HepG2 (cell line): Measurements from ENCODE around the gene NAT9. TPM values are rescaled to one million over a fixed set of nuclear protein-coding genes. Genes with fewer than 3 reads are reported as not detected.

Source experiments
- ATF1 ChIP-seq: IDR thresholded peaks from 2 replicates; pipeline ENCODE4 v1.6.1; 2016; ENCODE audit warnings: mild to moderate bottlenecking, control low read depth
- ATM ChIP-seq: fragments of 450-650 bp; IDR thresholded peaks from 2 replicates; pipeline ENCODE4 v1.7.1; 2017; ENCODE audit warnings: mild to moderate bottlenecking, borderline replicate concordance
- CBFB ChIP-seq: sonication (generic); formaldehyde crosslinking; IDR thresholded peaks from 2 replicates; pipeline ENCODE4 v1.4.0; 2020; ENCODE audit warnings: missing genetic modification reagents
- GPN1 ChIP-seq: sonication (generic); formaldehyde crosslinking; IDR thresholded peaks from 2 replicates; pipeline ENCODE4 v1.5.1; 2020; ENCODE audit warnings: missing genetic modification reagents, borderline replicate concordance
- HDAC6 ChIP-seq: fragments of 200-600 bp; sonication (generic); IDR thresholded peaks from 2 replicates; pipeline ENCODE4 v1.7.0; 2017; ENCODE audit warnings: mild to moderate bottlenecking, antibody characterized with exemption, low read length, low read depth
- HMG20B ChIP-seq: conservative IDR thresholded peaks from 2 replicates; pipeline ENCODE4 v1.6.1; 2016; ENCODE audit warnings: missing genetic modification reagents, missing compliant biosample characterization
- KDM6A ChIP-seq: IDR thresholded peaks from 2 replicates; pipeline ENCODE4 v1.6.1; 2016; ENCODE audit warnings: low read depth
- MAZ ChIP-seq, 2 experiments: sonication (generic) in 1 of 2; formaldehyde crosslinking in 1 of 2; IDR thresholded peaks; 2 replicates each; pipeline versions ENCODE4 v1.5.0 to v1.6.1; 2012 to 2020; ENCODE audit warnings: low read depth in 2 of 2, mild to moderate bottlenecking in 2 of 2, borderline replicate concordance in 1 of 2, improper control_type of control experiment in 1 of 2, low read length in 1 of 2, missing genetic modification reagents in 1 of 2, moderate library complexity in 1 of 2
- MIER3 ChIP-seq: IDR thresholded peaks from 2 replicates; pipeline ENCODE4 v1.6.1; 2016; ENCODE audit warnings: missing compliant biosample characterization, borderline replicate concordance
- RAD21 ChIP-seq: fragments of 450-650 bp; formaldehyde crosslinking; IDR thresholded peaks from 2 replicates; pipeline ENCODE4 v1.5.0; 2020; ENCODE audit warnings: mild to moderate bottlenecking
- RARA ChIP-seq: IDR thresholded peaks from 2 replicates; pipeline ENCODE4 v1.6.1; 2016; ENCODE audit warnings: missing genetic modification reagents, missing compliant biosample characterization
- RBM22 ChIP-seq: fragments of 200-400 bp; formaldehyde crosslinking; optimal IDR thresholded peaks from 2 replicates; pipeline ENCODE3; 2017; ENCODE audit warnings: mild to moderate bottlenecking, low read length, moderate library complexity
- RCOR2 ChIP-seq: IDR thresholded peaks from 2 replicates; pipeline ENCODE4 v1.6.1; 2016; ENCODE audit warnings: missing biosample characterization, missing genetic modification reagents
- YEATS2 ChIP-seq: sonication (generic); formaldehyde crosslinking; IDR thresholded peaks from 2 replicates; pipeline ENCODE4 v1.4.0; 2020; ENCODE audit warnings: missing genetic modification reagents, borderline replicate concordance
- ZBTB38 ChIP-seq: sonication (generic); formaldehyde crosslinking; IDR thresholded peaks from 2 replicates; pipeline ENCODE4 v1.5.1; 2020; ENCODE audit warnings: mild to moderate bottlenecking, missing genetic modification reagents
- ZNF20 ChIP-seq: sonication (generic); formaldehyde crosslinking; IDR thresholded peaks from 2 replicates; pipeline ENCODE4 v1.4.0; 2020; ENCODE audit warnings: mild to moderate bottlenecking, moderate library complexity, missing genetic modification reagents
- ZNF207 ChIP-seq: fragments of 450-650 bp; IDR thresholded peaks from 2 replicates; pipeline ENCODE4 v1.6.1; 2016; ENCODE audit warnings: antibody characterized with exemption, borderline replicate concordance
- ZNF441 ChIP-seq: sonication (generic); formaldehyde crosslinking; IDR thresholded peaks from 2 replicates; pipeline ENCODE4 v1.7.0; 2021; ENCODE audit warnings: missing genetic modification reagents, borderline replicate concordance
- ZNF460 ChIP-seq: sonication (generic); formaldehyde crosslinking; IDR thresholded peaks from 2 replicates; pipeline ENCODE4 v1.5.1; 2020; ENCODE audit warnings: missing genetic modification reagents, mild to moderate bottlenecking, borderline replicate concordance
- ZNF563 ChIP-seq: sonication (generic); formaldehyde crosslinking; IDR thresholded peaks from 2 replicates; pipeline ENCODE4 v1.8.0; 2022; ENCODE audit warnings: mild to moderate bottlenecking, moderate library complexity, missing genetic modification reagents
- ZNF597 ChIP-seq: sonication (generic); formaldehyde crosslinking; IDR thresholded peaks from 2 replicates; pipeline ENCODE4 v1.5.0; 2020; ENCODE audit warnings: missing genetic modification reagents
- ZNF761 ChIP-seq: sonication (generic); formaldehyde crosslinking; conservative IDR thresholded peaks from 2 replicates; pipeline ENCODE4 v1.4.0; 2020; ENCODE audit warnings: mild to moderate bottlenecking, missing genetic modification reagents
- polyA plus RNA-seq, 8 experiments: library from polyadenylated mRNA; depleted of rRNA in 3 of 8; stranded (reverse) in 7 of 8; unstranded in 1 of 8; fragments of >200 nt; fragmentation: Illumina TruSeq in 4 of 8; extraction: Trizol in 4 of 8; gene quantifications; 2 replicates each; pipeline versions ENCODE4 v1.2.1 to v1.2.3, GENCODE V29; 2011 to 2016; ENCODE audit warnings: low read depth in 4 of 8, missing spikeins in 1 of 8, mixed read lengths in 1 of 8; ENCODE audit not compliant: insufficient read depth in 1 of 8
- total RNA-seq, 5 experiments: library from RNA; depleted of rRNA; stranded (reverse); fragments of >200 nt; fragmentation: Illumina TruSeq; extraction: Trizol; gene quantifications; 2 replicates each; pipeline ENCODE4 v1.2.3, GENCODE V29; 2016; ENCODE audit warnings: low read depth in 1 of 5
- TF ChIP-seq, protein P1 (sequence below): sonication (generic); formaldehyde crosslinking; IDR thresholded peaks from 2 replicates; pipeline ENCODE4 v1.4.0; 2020; ENCODE audit warnings: missing genetic modification reagents, borderline replicate concordance
- TF ChIP-seq, protein P2 (sequence below): sonication (generic); formaldehyde crosslinking; IDR thresholded peaks from 2 replicates; pipeline ENCODE4 v1.5.1; 2020; ENCODE audit warnings: mild to moderate bottlenecking, moderate library complexity, missing genetic modification reagents
- TF ChIP-seq, protein P3 (sequence below): IDR thresholded peaks from 2 replicates; pipeline ENCODE4 v1.6.1; 2018; ENCODE audit warnings: missing genetic modification reagents, mild to moderate bottlenecking, missing compliant biosample characterization

Gene NAT9
- total and polyA plus RNA-seq, 2 of the 13 experiments (the other 11 are each of a cell fraction or from before 2014, with no cell fraction given): 39.7 to 44.2 TPM

GRCh38 chr17:74736513-74737298 is 39.4 kb downstream of the NAT9 start, which contains the start of gene RAB37 (continued):
- TF ChIP-seq, protein P1, sequence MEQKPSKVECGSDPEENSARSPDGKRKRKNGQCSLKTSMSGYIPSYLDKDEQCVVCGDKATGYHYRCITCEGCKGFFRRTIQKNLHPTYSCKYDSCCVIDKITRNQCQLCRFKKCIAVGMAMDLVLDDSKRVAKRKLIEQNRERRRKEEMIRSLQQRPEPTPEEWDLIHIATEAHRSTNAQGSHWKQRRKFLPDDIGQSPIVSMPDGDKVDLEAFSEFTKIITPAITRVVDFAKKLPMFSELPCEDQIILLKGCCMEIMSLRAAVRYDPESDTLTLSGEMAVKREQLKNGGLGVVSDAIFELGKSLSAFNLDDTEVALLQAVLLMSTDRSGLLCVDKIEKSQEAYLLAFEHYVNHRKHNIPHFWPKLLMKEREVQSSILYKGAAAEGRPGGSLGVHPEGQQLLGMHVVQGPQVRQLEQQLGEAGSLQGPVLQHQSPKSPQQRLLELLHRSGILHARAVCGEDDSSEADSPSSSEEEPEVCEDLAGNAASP (CRISPR knock-in tag): peak; percentile 83
- no peak for TF ChIP-seq ATF1 (CRISPR knock-in tag)
- TF ChIP-seq ZNF441 (CRISPR knock-in tag): peak; percentile 53; the same call in 1 of the 2 replicates
- TF ChIP-seq KDM6A: peak; percentile 98
- TF ChIP-seq ZNF20 (CRISPR knock-in tag): peak; percentile 100
- TF ChIP-seq, protein P2, sequence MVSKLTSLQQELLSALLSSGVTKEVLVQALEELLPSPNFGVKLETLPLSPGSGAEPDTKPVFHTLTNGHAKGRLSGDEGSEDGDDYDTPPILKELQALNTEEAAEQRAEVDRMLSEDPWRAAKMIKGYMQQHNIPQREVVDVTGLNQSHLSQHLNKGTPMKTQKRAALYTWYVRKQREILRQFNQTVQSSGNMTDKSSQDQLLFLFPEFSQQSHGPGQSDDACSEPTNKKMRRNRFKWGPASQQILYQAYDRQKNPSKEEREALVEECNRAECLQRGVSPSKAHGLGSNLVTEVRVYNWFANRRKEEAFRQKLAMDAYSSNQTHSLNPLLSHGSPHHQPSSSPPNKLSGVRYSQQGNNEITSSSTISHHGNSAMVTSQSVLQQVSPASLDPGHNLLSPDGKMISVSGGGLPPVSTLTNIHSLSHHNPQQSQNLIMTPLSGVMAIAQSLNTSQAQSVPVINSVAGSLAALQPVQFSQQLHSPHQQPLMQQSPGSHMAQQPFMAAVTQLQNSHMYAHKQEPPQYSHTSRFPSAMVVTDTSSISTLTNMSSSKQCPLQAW: peak; percentile 90
- TF ChIP-seq, protein P3, sequence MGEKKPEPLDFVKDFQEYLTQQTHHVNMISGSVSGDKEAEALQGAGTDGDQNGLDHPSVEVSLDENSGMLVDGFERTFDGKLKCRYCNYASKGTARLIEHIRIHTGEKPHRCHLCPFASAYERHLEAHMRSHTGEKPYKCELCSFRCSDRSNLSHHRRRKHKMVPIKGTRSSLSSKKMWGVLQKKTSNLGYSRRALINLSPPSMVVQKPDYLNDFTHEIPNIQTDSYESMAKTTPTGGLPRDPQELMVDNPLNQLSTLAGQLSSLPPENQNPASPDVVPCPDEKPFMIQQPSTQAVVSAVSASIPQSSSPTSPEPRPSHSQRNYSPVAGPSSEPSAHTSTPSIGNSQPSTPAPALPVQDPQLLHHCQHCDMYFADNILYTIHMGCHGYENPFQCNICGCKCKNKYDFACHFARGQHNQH (CRISPR knock-in tag): peak; percentile 75
- peak; percentile 78; the same call in 1 of the 2 replicates for TF ChIP-seq ZNF563 (CRISPR knock-in tag)
- no peak; the same call in 1 of the 2 replicates for TF ChIP-seq ZNF460
- no peak for TF ChIP-seq ZNF207
- TF ChIP-seq HMG20B: peak; percentile 93
- TF ChIP-seq RCOR2 (CRISPR knock-in tag): peak; percentile 71
- TF ChIP-seq YEATS2 (CRISPR knock-in tag): peak; percentile 49; the same call in 1 of the 2 replicates
- TF ChIP-seq RAD21 (CRISPR knock-in tag): peak; percentile 87
- peak; percentile 65; the same call in 1 of the 2 replicates for TF ChIP-seq MIER3
- TF ChIP-seq RBM22: no peak
- TF ChIP-seq ZNF597 (CRISPR knock-in tag): no peak
- TF ChIP-seq ZNF761 (CRISPR knock-in tag): no peak; the same call in 1 of the 2 replicates
- no peak for TF ChIP-seq GPN1 (CRISPR knock-in tag)
- peak; percentile 60; the same call in 1 of the 2 replicates for TF ChIP-seq ZBTB38 (CRISPR knock-in tag)
- TF ChIP-seq ATM: no peak
- TF ChIP-seq HDAC6: no peak
- peak; percentile 51 for TF ChIP-seq CBFB
- TF ChIP-seq MAZ (IDR thresholded peaks at IDR 0.05; ENCODE audit: borderline replicate concordance, low read depth, low read length): peak; percentile 78
- no peak; the same call in 1 of the 2 replicates for TF ChIP-seq MAZ (CRISPR knock-in tag; IDR thresholded peaks at IDR 0.05; ENCODE audit: low read depth)
- peak; percentile 72 for TF ChIP-seq RARA
